ENCODE measurements around the gene MSRB2.

The MSRB2 gene

DNA sequence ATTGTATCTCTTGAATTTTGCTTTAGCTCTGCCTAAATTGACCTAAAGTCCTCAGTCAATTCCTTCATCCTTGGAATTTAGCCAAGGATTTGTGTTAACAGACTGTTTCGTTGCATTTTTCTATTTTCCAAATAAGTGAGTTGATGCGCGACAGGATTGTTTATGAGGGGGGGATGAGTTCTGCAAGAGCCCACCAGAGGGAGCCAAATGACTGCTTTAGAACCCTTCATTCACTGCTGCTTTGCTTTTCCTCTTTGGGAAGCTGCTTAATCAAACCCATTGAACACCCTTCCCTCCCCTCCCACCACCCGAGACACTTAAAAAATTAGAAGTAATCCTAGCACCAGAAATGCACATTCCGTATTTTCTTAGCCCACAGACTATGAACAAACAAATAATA lies 63.0 kb downstream of the MSRB2 start:
- Histone ChIP-seq H4K20me1 (ENCODE audit: insufficient read depth, low read length) (no peaks in the 10 kb centered on the region), H3K79me2 (ENCODE audit: insufficient read depth, low read length) (no peaks in the 10 kb centered on the region), H2AFZ (ENCODE audit: low read depth, low read length) (no peak overlapping the region), H3K4me2 (ENCODE audit: insufficient read depth, low read length) (no peak overlapping the region), H3K27me3 (ENCODE audit: insufficient read depth, low read length, poor library complexity) (no peaks in the 10 kb centered on the region), H3K36me3 (ENCODE audit: insufficient read depth, low read length) (no peaks in the 10 kb centered on the region), H3K4me3 (ENCODE audit: low read depth in 1 of 2, low read length in 2 of 2) (no peak overlapping the region), H3K9me3 (ENCODE audit: insufficient read depth, low read length, severe bottlenecking) (no peaks in the 10 kb centered on the region), H3K9ac (ENCODE audit: low read depth, low read length) (no peak overlapping the region), H3K27ac (ENCODE audit: low read length) (no peak overlapping the region), H3K4me1 (ENCODE audit: insufficient read depth, low read length) (0 out of 2 replicates have a peak, but pooled peaks cover 2% of the 10 kb centered on the region)
- TF ChIP-seq, protein P1, sequence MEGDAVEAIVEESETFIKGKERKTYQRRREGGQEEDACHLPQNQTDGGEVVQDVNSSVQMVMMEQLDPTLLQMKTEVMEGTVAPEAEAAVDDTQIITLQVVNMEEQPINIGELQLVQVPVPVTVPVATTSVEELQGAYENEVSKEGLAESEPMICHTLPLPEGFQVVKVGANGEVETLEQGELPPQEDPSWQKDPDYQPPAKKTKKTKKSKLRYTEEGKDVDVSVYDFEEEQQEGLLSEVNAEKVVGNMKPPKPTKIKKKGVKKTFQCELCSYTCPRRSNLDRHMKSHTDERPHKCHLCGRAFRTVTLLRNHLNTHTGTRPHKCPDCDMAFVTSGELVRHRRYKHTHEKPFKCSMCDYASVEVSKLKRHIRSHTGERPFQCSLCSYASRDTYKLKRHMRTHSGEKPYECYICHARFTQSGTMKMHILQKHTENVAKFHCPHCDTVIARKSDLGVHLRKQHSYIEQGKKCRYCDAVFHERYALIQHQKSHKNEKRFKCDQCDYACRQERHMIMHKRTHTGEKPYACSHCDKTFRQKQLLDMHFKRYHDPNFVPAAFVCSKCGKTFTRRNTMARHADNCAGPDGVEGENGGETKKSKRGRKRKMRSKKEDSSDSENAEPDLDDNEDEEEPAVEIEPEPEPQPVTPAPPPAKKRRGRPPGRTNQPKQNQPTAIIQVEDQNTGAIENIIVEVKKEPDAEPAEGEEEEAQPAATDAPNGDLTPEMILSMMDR (IDR thresholded peaks at IDR 0.05; ENCODE audit: borderline replicate concordance, extremely low read depth, low read length, poor library complexity, severe bottlenecking) = peak; percentile 77
- TF ChIP-seq EZH2 (IDR thresholded peaks at IDR 0.05; ENCODE audit: borderline replicate concordance, low read depth, low read length, severe bottlenecking) = no peak
- DNase-seq = peak; percentile 59
- ATAC-seq (ENCODE audit: insufficient read depth, low read depth) = peak; percentile 82

DNA sequence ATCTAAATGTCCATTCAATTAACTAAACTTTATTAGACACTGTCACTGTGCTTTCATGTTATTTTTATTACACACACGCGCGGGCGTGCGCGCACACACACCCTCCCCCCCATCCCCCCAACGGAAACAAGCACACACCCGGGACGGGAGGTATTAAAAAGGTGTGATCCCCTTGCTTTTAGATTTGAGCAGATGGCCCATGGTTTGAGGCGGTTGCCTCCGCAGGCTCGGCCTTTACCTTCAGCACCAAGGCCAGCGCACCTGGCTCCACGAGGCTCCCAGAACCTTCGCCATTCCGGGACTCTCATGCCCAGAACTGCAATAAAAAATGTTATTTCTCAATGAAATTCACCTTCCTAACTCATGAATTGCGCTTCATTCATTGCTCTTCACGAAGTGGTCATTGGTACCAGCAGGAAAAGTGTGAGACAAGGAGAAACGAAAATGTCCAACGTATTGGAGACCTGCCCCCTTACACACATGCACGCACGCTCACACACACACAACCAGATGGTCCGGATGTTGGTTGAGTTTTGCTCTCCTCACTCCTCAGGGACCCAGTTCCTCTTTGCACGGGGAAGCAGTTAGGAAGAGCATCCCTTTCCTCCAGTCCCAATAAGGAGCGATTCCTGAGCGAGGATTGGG lies 76.0 kb downstream of the MSRB2 start:
- Histone ChIP-seq H2AFZ (ENCODE audit: low read depth, low read length) (no peak overlapping the region), H3K4me3 (ENCODE audit: low read depth in 1 of 2, low read length in 2 of 2) (no peak overlapping the region), H3K27ac (ENCODE audit: low read length) (no peak overlapping the region), H3K9me3 (ENCODE audit: insufficient read depth, low read length, severe bottlenecking) (no peaks in the 10 kb centered on the region), H3K4me1 (ENCODE audit: insufficient read depth, low read length) (no peaks in the 10 kb centered on the region), H3K79me2 (ENCODE audit: insufficient read depth, low read length) (no peaks in the 10 kb centered on the region), H3K4me2 (ENCODE audit: insufficient read depth, low read length) (no peak overlapping the region), H4K20me1 (ENCODE audit: insufficient read depth, low read length) (no peaks in the 10 kb centered on the region), H3K9ac (ENCODE audit: low read depth, low read length) (no peak overlapping the region), H3K36me3 (ENCODE audit: insufficient read depth, low read length) (no peaks in the 10 kb centered on the region), H3K27me3 (ENCODE audit: insufficient read depth, low read length, poor library complexity) (no peaks in the 10 kb centered on the region)
- TF ChIP-seq, protein P1 (IDR thresholded peaks at IDR 0.05; ENCODE audit: borderline replicate concordance, extremely low read depth, low read length, poor library complexity, severe bottlenecking) = no peak
- no peak for TF ChIP-seq EZH2 (IDR thresholded peaks at IDR 0.05; ENCODE audit: borderline replicate concordance, low read depth, low read length, severe bottlenecking)
- ATAC-seq (ENCODE audit: insufficient read depth, low read depth) (no peak), DNase-seq (peak; percentile 10)
